ELF-1 (cell line): ENCODE data around the gene MEA1.
"Not testable (repeated sequence)": the region's sequence is repeated elsewhere in the genome, so short reads cannot be mapped to it uniquely, and the experiment has no call there.

ENCODE experiments used
- DNase-seq: peaks from one replicate; pipeline ENCODE4 v3.0.0-alpha.2; 2016; ENCODE audit warnings: low read depth, low spot score

Gene MEA1

GRCh38 chr6:43013843-43014433 lies at the start of gene MEA1, which contains the start of gene KLHDC3:
MEA1 (minus strand) TSS chr6:43013946; CDS start chr6:43013813, 133 bp downstream.
KLHDC3 (plus strand) TSS chr6:43014249; CDS start chr6:43017193, 2,944 bp downstream.
- DNase-seq: peak; percentile 100

GRCh38 chr6:43062818-43063217 lies 49.1 kb upstream of the MEA1 start:
- no peak for DNase-seq

- DNase-seq: no peak
Measured at GRCh38 chr6:43061861-43062260, 48.1 kb upstream of the MEA1 start.

- no peak for DNase-seq
Measured at GRCh38 chr6:43060755-43061633, 47.2 kb upstream of the MEA1 start.

GRCh38 chr6:43060034-43060754 lies 46.4 kb upstream of the MEA1 start:
- DNase-seq: no peak

- peak; percentile 99 for DNase-seq
Measured at GRCh38 chr6:43059168-43060033, 45.7 kb upstream of the MEA1 start, which contains the start of the genes KLC4 and MRPL2. KLC4 (plus strand) TSS chr6:43059631; CDS start chr6:43061336, 1,705 bp downstream. MRPL2 (minus strand) TSS chr6:43059434; CDS start chr6:43059381, 53 bp downstream.

- DNase-seq: no peak
Measured at GRCh38 chr6:43058531-43058930, 44.8 kb upstream of the MEA1 start.

- no peak for DNase-seq
Measured at GRCh38 chr6:43055966-43056365, 42.2 kb upstream of the MEA1 start.

GRCh38 chr6:43054206-43054943 lies 40.6 kb upstream of the MEA1 start:
- no peak for DNase-seq

GRCh38 chr6:43053545-43054205 lies 39.9 kb upstream of the MEA1 start, which contains the start of gene CUL7:
CUL7 (minus strand) TSS chr6:43053851; CDS start chr6:43052788, 1,063 bp downstream.
- peak; percentile 92 for DNase-seq

GRCh38 chr6:43052842-43053544 lies 39.2 kb upstream of the MEA1 start:
- no peak for DNase-seq

- no peak for DNase-seq
Measured at GRCh38 chr6:43052225-43052841, 38.6 kb upstream of the MEA1 start.

- DNase-seq: no peak
Measured at GRCh38 chr6:43050981-43051380, 37.2 kb upstream of the MEA1 start.

GRCh38 chr6:43047998-43048397 lies 34.3 kb upstream of the MEA1 start:
- no peak for DNase-seq

GRCh38 chr6:43045371-43045930 lies 31.7 kb upstream of the MEA1 start:
- no peak for DNase-seq

GRCh38 chr6:43043310-43043709 lies 29.6 kb upstream of the MEA1 start:
- no peak for DNase-seq

- DNase-seq: not testable (repeated sequence)
Measured at GRCh38 chr6:43041475-43041874, 27.7 kb upstream of the MEA1 start.

- DNase-seq: no peak
Measured at GRCh38 chr6:43040542-43041257, 27.0 kb upstream of the MEA1 start.
